HepG2 (cell line): Measurements from ENCODE around the gene ZNF628. TPM values are rescaled to one million over a fixed set of nuclear protein-coding genes. Genes with fewer than 3 reads are reported as not detected.

Experiments
- GABPA ChIP-seq, 2 experiments: IDR thresholded peaks; 2 replicates each; pipeline ENCODE4 v1.6.1; 2011 to 2016; ENCODE audit warnings: low read depth in 2 of 2, low read length in 1 of 2, missing biosample characterization in 1 of 2, missing genetic modification characterization in 1 of 2
- ISX ChIP-seq: sonication (generic); formaldehyde crosslinking; conservative IDR thresholded peaks from 2 replicates; pipeline ENCODE4 v1.5.0; 2020; ENCODE audit warnings: missing genetic modification reagents
- KLF6 ChIP-seq: IDR thresholded peaks from 2 replicates; pipeline ENCODE4 v1.8.0; 2016; ENCODE audit warnings: missing biosample characterization, missing genetic modification reagents
- MEF2D ChIP-seq: sonication (generic); formaldehyde crosslinking; IDR thresholded peaks from 2 replicates; pipeline ENCODE4 v1.5.1; 2020; ENCODE audit warnings: mild to moderate bottlenecking, missing genetic modification reagents
- MTF1 ChIP-seq: sonication (generic); formaldehyde crosslinking; IDR thresholded peaks from 2 replicates; pipeline ENCODE4 v1.5.0; 2020; ENCODE audit warnings: missing genetic modification reagents
- MYPOP ChIP-seq: sonication (generic); formaldehyde crosslinking; IDR thresholded peaks from 2 replicates; pipeline ENCODE4 v1.8.1; 2023; ENCODE audit warnings: mild to moderate bottlenecking, moderate library complexity, missing genetic modification reagents
- NFATC3 ChIP-seq: sonication (generic); formaldehyde crosslinking; IDR thresholded peaks from 2 replicates; pipeline ENCODE4 v1.5.1; 2020; ENCODE audit warnings: mild to moderate bottlenecking, missing genetic modification reagents
- NR0B2 ChIP-seq: sonication (generic); formaldehyde crosslinking; IDR thresholded peaks from 2 replicates; pipeline ENCODE4 v1.4.0; 2020; ENCODE audit warnings: mild to moderate bottlenecking, missing genetic modification reagents
- PBX3 ChIP-seq: sonication (generic); formaldehyde crosslinking; IDR thresholded peaks from 2 replicates; pipeline ENCODE4 v1.8.1; 2023; ENCODE audit warnings: missing genetic modification reagents, inconsistent platforms, borderline replicate concordance
- PPARG ChIP-seq: conservative IDR thresholded peaks from 2 replicates; pipeline ENCODE4 v1.6.1; 2016; ENCODE audit warnings: missing biosample characterization, missing genetic modification reagents
- RARA ChIP-seq: IDR thresholded peaks from 2 replicates; pipeline ENCODE4 v1.6.1; 2016; ENCODE audit warnings: missing genetic modification reagents, missing compliant biosample characterization
- RFX1 ChIP-seq: fragments of 450-650 bp; IDR thresholded peaks from 2 replicates; pipeline ENCODE4 v1.6.1; 2017
- SMAD9 ChIP-seq: sonication (generic); formaldehyde crosslinking; IDR thresholded peaks from 2 replicates; pipeline ENCODE4 v1.5.1; 2020; ENCODE audit warnings: mild to moderate bottlenecking, missing genetic modification reagents
- SMARCE1 ChIP-seq: fragments of 450-650 bp; IDR thresholded peaks from 2 replicates; pipeline ENCODE4 v1.6.1; 2017; ENCODE audit warnings: borderline replicate concordance
- SNAI1 ChIP-seq: sonication (generic); formaldehyde crosslinking; IDR thresholded peaks from 2 replicates; pipeline ENCODE4 v1.5.0; 2020; ENCODE audit warnings: mild to moderate bottlenecking, missing genetic modification reagents, borderline replicate concordance
- SP1 ChIP-seq, 2 experiments: fragments of 450-650 bp in 1 of 2; sonication (generic) in 1 of 2; formaldehyde crosslinking in 1 of 2; IDR thresholded peaks; 2 replicates each; pipeline versions ENCODE4 v1.4.0 to v1.6.1; 2016 to 2020; ENCODE audit warnings: missing genetic modification reagents in 1 of 2
- TARDBP ChIP-seq: sonication (generic); formaldehyde crosslinking; IDR thresholded peaks from 2 replicates; pipeline ENCODE4 v1.8.0; 2022; ENCODE audit warnings: mild to moderate bottlenecking, missing genetic modification reagents
- TSC22D2 ChIP-seq: sonication (generic); formaldehyde crosslinking; IDR thresholded peaks from 2 replicates; pipeline ENCODE4 v1.5.1; 2020; ENCODE audit warnings: missing genetic modification reagents, mild to moderate bottlenecking, borderline replicate concordance
- ZFP41 ChIP-seq: sonication (generic); formaldehyde crosslinking; IDR thresholded peaks from 2 replicates; pipeline ENCODE4 v1.4.0; 2020; ENCODE audit warnings: mild to moderate bottlenecking, missing genetic modification reagents, borderline replicate concordance
- ZNF329 ChIP-seq: sonication (generic); formaldehyde crosslinking; IDR thresholded peaks from 2 replicates; pipeline ENCODE4 v1.9.0; 2021; ENCODE audit warnings: low read depth, mild to moderate bottlenecking, missing genetic modification reagents
- ZNF552 ChIP-seq: sonication (generic); formaldehyde crosslinking; IDR thresholded peaks from 2 replicates; pipeline ENCODE4 v1.9.0; 2022; ENCODE audit warnings: missing genetic modification reagents, mild to moderate bottlenecking, borderline replicate concordance
- ZNF574 ChIP-seq: sonication (generic); formaldehyde crosslinking; IDR thresholded peaks from 2 replicates; pipeline ENCODE4 v1.4.0; 2020; ENCODE audit warnings: missing genetic modification reagents
- ZNF740 ChIP-seq: sonication (generic); formaldehyde crosslinking; IDR thresholded peaks from 2 replicates; pipeline ENCODE4 v1.4.0; 2020; ENCODE audit warnings: missing genetic modification reagents
- ZNF746 ChIP-seq: sonication (generic); formaldehyde crosslinking; IDR thresholded peaks from 2 replicates; pipeline ENCODE4 v1.8.0; 2022; ENCODE audit warnings: mild to moderate bottlenecking, missing genetic modification reagents
- ZNF841 ChIP-seq: sonication (generic); formaldehyde crosslinking; IDR thresholded peaks from 2 replicates; pipeline ENCODE4 v1.8.1; 2023; ENCODE audit warnings: missing genetic modification reagents, borderline replicate concordance
- polyA plus RNA-seq, 8 experiments: library from polyadenylated mRNA; depleted of rRNA in 3 of 8; stranded (reverse) in 7 of 8; unstranded in 1 of 8; fragments of >200 nt; fragmentation: Illumina TruSeq in 4 of 8; extraction: Trizol in 4 of 8; gene quantifications; 2 replicates each; pipeline versions ENCODE4 v1.2.1 to v1.2.3, GENCODE V29; 2011 to 2016; ENCODE audit warnings: low read depth in 4 of 8, missing spikeins in 1 of 8, mixed read lengths in 1 of 8; ENCODE audit not compliant: insufficient read depth in 1 of 8
- total RNA-seq, 5 experiments: library from RNA; depleted of rRNA; stranded (reverse); fragments of >200 nt; fragmentation: Illumina TruSeq; extraction: Trizol; gene quantifications; 2 replicates each; pipeline ENCODE4 v1.2.3, GENCODE V29; 2016; ENCODE audit warnings: low read depth in 1 of 5

ZNF628 gene
- total and polyA plus RNA-seq, 2 of the 13 experiments (the other 11 are each of a cell fraction or from before 2014, with no cell fraction given), result 0.54 to 1.2 TPM

GRCh38 chr19:55460670-55461258 lies 15.7 kb upstream of the ZNF628 start (continued):
- TF ChIP-seq ZNF574 (CRISPR knock-in tag) (0 out of 2 replicates have a peak, but pooled peaks have one; percentile 7), RFX1 (no peak), NFATC3 (CRISPR knock-in tag) (no peak), ZNF329 (no peak), MYPOP (CRISPR knock-in tag) (peak; percentile 73; the same call in 1 of the 2 replicates), ZNF552 (CRISPR knock-in tag) (no peak), MTF1 (CRISPR knock-in tag) (no peak), NR0B2 (CRISPR knock-in tag) (no peak), MEF2D (0 out of 2 replicates have a peak, but pooled peaks have one; percentile 29), ZNF746 (CRISPR knock-in tag) (peak; percentile 31; the same call in 1 of the 2 replicates), TSC22D2 (no peak), SMARCE1 (no peak), ZNF740 (no peak), ISX (no peak), PPARG (CRISPR knock-in tag) (0 out of 2 replicates have a peak, but pooled peaks have one; percentile 5), SNAI1 (CRISPR knock-in tag) (no peak), SP1 (IDR thresholded peaks at IDR 0.05) (no peak), SP1 (CRISPR knock-in tag; IDR thresholded peaks at IDR 0.05) (0 out of 2 replicates have a peak, but pooled peaks have one; percentile 65), ZNF841 (no peak), GABPA (IDR thresholded peaks at IDR 0.05; ENCODE audit: low read depth, low read length) (0 out of 2 replicates have a peak, but pooled peaks have one; percentile 14), GABPA (CRISPR knock-in tag; IDR thresholded peaks at IDR 0.05; ENCODE audit: low read depth) (no peak), TARDBP (CRISPR knock-in tag) (no peak), RARA (CRISPR knock-in tag) (no peak), KLF6 (CRISPR knock-in tag) (no peak), ZFP41 (CRISPR knock-in tag) (no peak), PBX3 (no peak), SMAD9 (no peak)
